Upper lobe of left lung (tissue), 6 donors: ENCODE results near the gene PTGFRN. TPM values are rescaled to one million over a fixed set of nuclear protein-coding genes. Genes with fewer than 3 reads are reported as not detected.

Source experiments
- ATAC-seq, 2 donors: fragments of 200-7000 bp; cut with Tn5 transposase; one replicate each; pipeline ENCODE4 v1.9.1; 2022; ENCODE audit warnings: mild to moderate bottlenecking in 2 of 2, moderate library complexity in 2 of 2; ENCODE audit not compliant: low FRiP score in 2 of 2
- DNase-seq, 2 donors: peaks; one replicate each; pipeline ENCODE4 v3.0.0-alpha.2; 2019 to 2020
- H3K27ac ChIP-seq, 4 donors: fragments of 200-600 bp; sonication (generic); one replicate each; pipeline ENCODE4 v1.5.1; 2016 to 2019
- H3K27me3 ChIP-seq, 4 donors: fragments of 200-600 bp; sonication (generic); one replicate each; pipeline ENCODE4 v1.5.1; 2017 to 2019
- H3K36me3 ChIP-seq, 4 donors: fragments of 200-600 bp; sonication (generic); one replicate each; pipeline ENCODE4 v1.5.1; 2016 to 2019
- H3K4me1 ChIP-seq, 4 donors: fragments of 200-600 bp; sonication (generic); one replicate each; pipeline ENCODE4 v1.5.1; 2018 to 2019
- H3K4me3 ChIP-seq, 4 donors: fragments of 200-600 bp; sonication (generic); one replicate each; pipeline ENCODE4 v1.5.1; 2017 to 2019; ENCODE audit warnings: mild to moderate bottlenecking in 2 of 4, moderate library complexity in 1 of 4
- H3K9me3 ChIP-seq, 4 donors: fragments of 200-600 bp; sonication (generic); one replicate each; pipeline ENCODE4 v1.5.1; 2018 to 2019
- CTCF ChIP-seq, 6 experiments: fragments of 450-650 bp in 4 of 6; fragments of 200-600 bp in 2 of 6; sonication (generic) in 2 of 6; IDR thresholded peaks; one replicate each; pipeline ENCODE4 v1.5.1; 2016 to 2019; ENCODE audit warnings: antibody characterized with exemption in 6 of 6
- EP300 ChIP-seq, 4 donors: sonication (generic); formaldehyde crosslinking; IDR thresholded peaks; one replicate each; pipeline ENCODE4 v1.5.1; 2017; ENCODE audit warnings: antibody characterized with exemption in 4 of 4, control low read depth in 2 of 4
- POLR2A ChIP-seq, 4 donors: fragments of 450-650 bp; IDR thresholded peaks; one replicate each; pipeline ENCODE4 v1.5.1; 2016 to 2017; ENCODE audit warnings: antibody characterized with exemption in 4 of 4, mild to moderate bottlenecking in 2 of 4
- POLR2AphosphoS5 ChIP-seq, 2 donors: sonication (generic); formaldehyde crosslinking; IDR thresholded peaks; one replicate each; pipeline ENCODE4 v1.5.1; 2017; ENCODE audit warnings: antibody characterized with exemption in 2 of 2
- WGBS, 2 donors: methylation state at CpG; one replicate each; pipeline ENCODE4 v1.1.5; 2017 to 2018; 5-methylcytosine and 5-hydroxymethylcytosine counted together
- total RNA-seq, 6 donors: library from RNA; depleted of rRNA in 4 of 6; stranded (reverse); fragments of >200 nt in 4 of 6; gene quantifications; one replicate each; pipeline versions ENCODE4 v1.1.0 to v1.2.1, GENCODE V29; 2016 to 2021
- donor health status: DM: no; HTN: no; CAD: no; lungs with moderate emphysema.
- donor health status: DM: no; HTN: yes; CAD: no; lungs with severe emphysema.

PTGFRN gene
- total RNA-seq, 6 donors from 2014 or later, result 11.7 to 33.6 (median 20.1) TPM

GRCh38 chr1:116902027-116902426 is 7.7 kb upstream of the PTGFRN start:
- H3K4me3 ChIP-seq, result no peak overlapping the region
- H3K27me3 ChIP-seq, result no peaks in the 10 kb centered on the region
- TF ChIP-seq POLR2A (IDR thresholded peaks at IDR 0.05), result no peak
- no peak for TF ChIP-seq CTCF (IDR thresholded peaks at IDR 0.05)
- TF ChIP-seq POLR2AphosphoS5 (IDR thresholded peaks at IDR 0.05), result no peak
- no peak for TF ChIP-seq EP300 (IDR thresholded peaks at IDR 0.05)
- H3K9me3 ChIP-seq, result no peaks in the 10 kb centered on the region
- ATAC-seq, result no peak
- H3K4me1 ChIP-seq, result no peaks in the 10 kb centered on the region
- no peak overlapping the region for H3K27ac ChIP-seq
- no peaks in the 10 kb centered on the region for H3K36me3 ChIP-seq
- DNase-seq, result no peak
- WGBS, 2 donors, result 67 to 84% methylated on average over 5 of the region's 5 CpGs

GRCh38 chr1:116902723-116903383 is 6.9 kb upstream of the PTGFRN start:
- 72 to 84% methylated on average over 3 of the region's 3 CpGs for WGBS, 2 donors
- no peak for ATAC-seq

GRCh38 chr1:116904791-116905320 is 4.9 kb upstream of the PTGFRN start:
- WGBS, 2 donors, result 74 to 80% methylated on average over 2 of the region's 2 CpGs
- no peak for DNase-seq
- peaks cover 0 to 2% (median 0%) of the 10 kb centered on the region in 4 donors for H3K27me3 ChIP-seq
- H3K9me3 ChIP-seq, result no peaks in the 10 kb centered on the region
- peak in 1 of 2 donors; percentile 51 for ATAC-seq
- H3K4me1 ChIP-seq, result peaks cover 0 to 7% (median 3%) of the 10 kb centered on the region in 4 donors
- TF ChIP-seq CTCF (IDR thresholded peaks at IDR 0.05), result no peak
- TF ChIP-seq POLR2A (IDR thresholded peaks at IDR 0.05), result no peak
- no peak for TF ChIP-seq EP300 (IDR thresholded peaks at IDR 0.05)
- no peak for TF ChIP-seq POLR2AphosphoS5 (IDR thresholded peaks at IDR 0.05)
- no peak overlapping the region for H3K4me3 ChIP-seq
- no peaks in the 10 kb centered on the region for H3K36me3 ChIP-seq
- H3K27ac ChIP-seq, result no peak overlapping the region

More at GRCh38 chr1:116902723-116903383, 6.9 kb upstream of the PTGFRN start:
- H3K4me3 ChIP-seq, result no peak overlapping the region
- H3K27ac ChIP-seq, result no peak overlapping the region
- DNase-seq, result no peak
- no peaks in the 10 kb centered on the region for H3K9me3 ChIP-seq
- no peaks in the 10 kb centered on the region for H3K27me3 ChIP-seq
- no peaks in the 10 kb centered on the region for H3K4me1 ChIP-seq
- no peaks in the 10 kb centered on the region for H3K36me3 ChIP-seq
- TF ChIP-seq POLR2A (IDR thresholded peaks at IDR 0.05) (no peak), EP300 (IDR thresholded peaks at IDR 0.05) (no peak), CTCF (IDR thresholded peaks at IDR 0.05) (no peak), POLR2AphosphoS5 (IDR thresholded peaks at IDR 0.05) (no peak)

- DNase-seq (no peak), ATAC-seq (no peak)
- peaks cover 0 to 7% (median 0%) of the 10 kb centered on the region in 4 donors for H3K27me3 ChIP-seq
These were observed 2.9 kb upstream of the PTGFRN start for GRCh38 chr1:116906812-116907211.

More at GRCh38 chr1:116906812-116907211, 2.9 kb upstream of the PTGFRN start:
- Histone ChIP-seq H3K4me3 (no peak overlapping the region), H3K9me3 (no peaks in the 10 kb centered on the region), H3K4me1 (peaks cover 5 to 16% (median 11%) of the 10 kb centered on the region in 4 donors), H3K27ac (no peak overlapping the region), H3K36me3 (no peaks in the 10 kb centered on the region)
- 94 to 96% methylated on average over 3 of the region's 3 CpGs for WGBS, 2 donors
- TF ChIP-seq EP300 (IDR thresholded peaks at IDR 0.05) (no peak), CTCF (IDR thresholded peaks at IDR 0.05) (no peak), POLR2A (IDR thresholded peaks at IDR 0.05) (no peak), POLR2AphosphoS5 (IDR thresholded peaks at IDR 0.05) (no peak)
